Fibroblast of skin of left quadriceps (primary cell): Measurements from ENCODE around the gene PREX1.

Experiments used
- DNase-seq, 2 experiments: peaks; one replicate each; pipeline ENCODE4 v3.0.0-alpha.2; 2013; ENCODE audit warnings: low read depth in 2 of 2

The PREX1 gene

DNA sequence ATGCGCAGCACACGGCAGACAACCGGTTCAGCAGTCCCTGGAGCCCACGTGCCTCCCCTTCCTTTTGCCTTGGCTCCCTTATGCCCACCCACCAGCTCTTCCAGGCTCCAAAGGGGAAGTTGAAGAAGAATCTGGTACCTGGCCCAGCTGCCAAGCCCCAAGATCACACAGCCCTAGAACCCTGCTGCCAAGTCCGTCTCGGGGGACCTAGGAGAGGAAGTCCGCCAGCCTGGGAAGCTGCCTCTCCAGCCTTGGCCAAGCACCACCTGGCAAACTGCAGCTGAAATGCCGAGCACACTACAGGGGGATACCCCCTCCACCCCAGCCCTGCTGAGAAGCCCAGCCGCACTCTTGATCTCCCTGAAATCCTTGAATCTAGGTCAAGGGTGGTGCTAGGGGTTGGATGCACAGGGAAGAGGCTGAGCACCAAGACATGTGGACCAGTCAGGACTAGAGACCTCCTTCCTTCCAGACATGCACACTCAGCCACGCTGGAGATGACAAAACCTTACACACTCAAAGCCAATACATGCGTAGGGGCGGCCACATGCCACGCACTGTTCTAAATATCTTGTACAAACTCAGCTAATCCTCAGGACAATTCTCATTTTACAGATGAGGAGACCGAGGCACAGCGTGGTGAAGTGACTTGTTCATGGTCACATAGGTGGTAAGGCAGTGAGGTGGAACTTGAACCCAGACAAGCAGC lies 124.1 kb downstream of the PREX1 start:
- DNase-seq = no peak

GRCh38 chr20:48703107-48703506 lies 124.7 kb downstream of the PREX1 start:
- no peak for DNase-seq

GRCh38 chr20:48702455-48702913 lies 125.3 kb downstream of the PREX1 start:
- DNase-seq = peak; percentile 34 to 44

GRCh38 chr20:48701702-48702101 lies 126.1 kb downstream of the PREX1 start:
- DNase-seq = no peak

GRCh38 chr20:48698507-48699267 lies 129.1 kb downstream of the PREX1 start:
- DNase-seq = no peak

GRCh38 chr20:48697845-48698491 lies 129.8 kb downstream of the PREX1 start:
- DNase-seq = peak; percentile 73 to 74

- DNase-seq = no peak
Observed at GRCh38 chr20:48696671-48697070, 131.1 kb downstream of the PREX1 start.

DNA sequence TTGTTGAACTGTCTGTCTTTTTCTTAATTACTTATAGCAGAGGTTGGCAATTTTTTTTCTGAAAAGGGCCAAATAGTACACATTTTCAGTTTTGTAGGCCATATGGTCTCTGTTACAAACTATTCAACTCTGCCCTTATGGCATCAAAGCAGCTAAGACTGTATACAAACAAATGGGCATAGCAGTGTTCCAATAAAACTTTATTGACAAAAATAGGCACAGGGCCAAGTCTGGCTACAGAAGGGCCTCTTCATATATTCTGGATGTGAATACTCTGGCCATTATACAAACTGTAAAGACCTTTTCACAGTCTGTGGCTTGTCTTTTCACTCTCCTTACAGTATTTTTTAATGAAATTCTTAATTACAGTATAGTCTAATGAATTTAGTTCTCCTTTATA lies 132.1 kb downstream of the PREX1 start:
- DNase-seq = no peak

DNA sequence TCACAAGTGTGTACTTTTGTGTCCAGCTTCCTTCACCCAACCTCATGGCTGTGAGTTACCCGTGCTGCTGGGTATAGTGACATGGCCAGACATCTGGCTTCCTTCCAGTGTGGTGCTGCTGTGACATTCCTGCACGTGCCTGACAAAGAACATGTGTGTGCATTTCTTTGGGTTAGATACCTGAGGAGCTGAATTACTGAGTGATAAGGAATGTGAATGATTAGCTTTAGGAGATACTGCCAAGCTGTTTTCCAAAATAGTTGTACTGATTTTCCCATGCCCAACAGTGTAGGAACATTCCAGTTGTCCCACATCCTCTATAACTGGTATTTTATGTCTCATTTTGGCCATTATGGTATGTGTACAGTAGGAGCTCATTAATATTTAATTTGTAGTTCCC lies 132.5 kb downstream of the PREX1 start:
- DNase-seq = no peak

DNA sequence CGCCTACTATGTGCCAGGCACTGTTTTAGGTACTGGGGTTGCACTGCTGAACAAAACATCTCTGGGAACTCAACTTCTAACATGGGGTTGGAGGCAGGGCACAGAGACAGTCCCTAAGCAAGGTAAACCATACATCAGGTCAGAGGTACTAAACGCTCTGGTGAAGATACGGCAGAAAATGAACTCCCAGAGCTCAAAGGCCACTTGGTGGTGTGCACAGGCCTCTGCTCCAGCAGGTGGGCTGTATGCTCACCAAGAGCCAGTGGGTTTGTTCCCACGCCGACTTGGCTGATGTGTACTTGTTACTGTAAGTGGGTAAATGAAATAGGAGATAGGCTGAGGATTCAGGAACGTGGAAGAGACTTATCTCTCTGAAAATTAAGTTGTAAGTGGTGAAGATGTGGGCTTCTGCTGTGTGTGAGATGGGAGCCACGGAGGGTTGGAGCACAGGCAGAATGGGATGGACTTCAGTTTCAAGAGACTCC lies 133.4 kb downstream of the PREX1 start:
- no peak for DNase-seq

- DNase-seq = no peak
Observed at GRCh38 chr20:48691523-48691922, 136.3 kb downstream of the PREX1 start.

DNA sequence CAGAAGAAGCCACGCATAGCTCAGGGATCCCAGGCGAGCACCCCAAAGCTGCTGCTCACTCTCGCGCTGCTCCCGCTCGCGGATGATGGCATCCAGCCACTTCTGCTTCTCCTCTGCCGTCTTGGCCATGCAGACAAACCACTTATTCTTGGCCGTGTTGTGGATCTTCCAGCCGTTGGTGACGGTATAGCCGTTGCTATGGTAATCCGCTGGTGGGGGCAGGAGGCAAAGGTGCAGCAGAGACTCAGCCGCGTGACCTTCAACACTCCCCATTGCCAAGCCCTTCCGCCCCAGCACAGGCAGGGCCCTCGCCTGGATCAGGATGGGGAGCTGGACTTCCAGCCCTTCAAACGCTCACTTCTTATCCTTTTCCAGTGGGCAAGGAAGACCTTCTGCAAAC lies 136.9 kb downstream of the PREX1 start:
- no peak for DNase-seq

- DNase-seq = no peak
Observed at GRCh38 chr20:48689874-48690571, 137.8 kb downstream of the PREX1 start.

DNA sequence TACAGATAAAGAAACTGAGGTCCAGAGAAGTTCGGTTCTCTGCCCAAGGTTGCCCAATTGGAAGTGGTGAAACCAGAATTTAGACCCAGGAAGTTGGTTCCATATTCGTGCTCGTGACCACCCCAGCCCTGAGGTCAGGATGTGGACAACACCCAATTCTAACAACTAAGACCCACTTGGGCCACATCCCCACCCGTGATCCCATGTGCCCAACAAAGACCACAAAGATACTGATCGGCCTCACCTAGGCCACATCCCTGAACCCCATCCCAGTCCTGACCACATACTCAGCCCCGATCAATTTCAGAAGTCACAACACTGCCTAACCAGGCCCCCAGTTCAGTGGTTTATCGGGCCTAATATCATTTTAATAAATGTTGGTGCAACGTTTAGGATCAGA lies 138.4 kb downstream of the PREX1 start:
- DNase-seq = no peak

GRCh38 chr20:48688579-48688978 lies 139.2 kb downstream of the PREX1 start:
- DNase-seq = no peak

- no peak for DNase-seq
Observed at GRCh38 chr20:48687117-48687800, 140.5 kb downstream of the PREX1 start.

- DNase-seq = no peak
Observed at GRCh38 chr20:48686238-48687116, 141.3 kb downstream of the PREX1 start.

GRCh38 chr20:48685300-48685699 lies 142.5 kb downstream of the PREX1 start:
- no peak for DNase-seq

GRCh38 chr20:48684501-48685041 lies 143.2 kb downstream of the PREX1 start:
- DNase-seq = no peak
